Measurements from ENCODE around the gene LBH. TPM values are rescaled to one million over a fixed set of nuclear protein-coding genes. Genes with fewer than 3 reads are reported as not detected.

The LBH gene
- total and polyA plus RNA-seq, 2 donors (not counting 3 experiments of a cell fraction or from before 2014, with no cell fraction given), result 5.3 to 5.5 TPM

GRCh38 chr2:30250421-30250820, 19.1 kb downstream of the LBH start:
- Histone ChIP-seq H3K27ac (ENCODE audit: insufficient read depth, low read depth, low read length) (no peak overlapping the region), H3K36me3 (ENCODE audit: control insufficient read depth in 2 of 2, extremely low read depth in 1 of 2, insufficient read depth in 2 of 2, low read length in 2 of 2) (no peaks in the 10 kb centered on the region), H3K9ac (replicated peaks; ENCODE audit: extremely low read depth, insufficient read depth, low read length) (no peak overlapping the region), H3K79me2 (ENCODE audit: control insufficient read depth, insufficient read depth, low read length) (no peaks in the 10 kb centered on the region), H3K4me3 (replicated peaks in 1 of 3; ENCODE audit: insufficient read depth in 1 of 3, low read depth in 1 of 3, low read length in 3 of 3) (no peak overlapping the region), H4K20me1 (replicated peaks; ENCODE audit: control insufficient read depth, extremely low read depth, insufficient read depth, low read length) (no peaks in the 10 kb centered on the region), H3K9me3 (replicated peaks; ENCODE audit: control insufficient read depth, insufficient read depth, low read length) (no peaks in the 10 kb centered on the region), H2AFZ (ENCODE audit: low read depth, low read length) (no peak overlapping the region), H3K27me3 (ENCODE audit: control insufficient read depth in 2 of 2, insufficient read depth in 2 of 2, low read length in 2 of 2) (no peaks in the 10 kb centered on the region), H3K9me1 (replicated peaks; ENCODE audit: control insufficient read depth, extremely low read depth, insufficient read depth, low read length) (no peaks in the 10 kb centered on the region), H3K4me1 (ENCODE audit: control insufficient read depth, extremely low read depth, insufficient read depth, low read length) (peaks cover 14% of the 10 kb centered on the region), H3K4me2 (ENCODE audit: insufficient read depth, low read length) (no peak overlapping the region)
- no peak for TF ChIP-seq CTCF (IDR thresholded peaks at IDR 0.05; ENCODE audit: extremely low read depth in 1 of 2, insufficient read depth in 1 of 2, low read depth in 1 of 2, low read length in 2 of 2)
- TF ChIP-seq POLR2AphosphoS5 (IDR thresholded peaks at IDR 0.05; ENCODE audit: insufficient read depth, low read depth, low read length), result no peak
- BruUV-seq (replicated peaks), result no TSS peak
- CTCF ChIA-PET, result interaction anchor here (1.8 kb wide), 1 partner anchor 461 kb away, joined by 5 read pairs; no protein-coding TSS in a partner anchor
- FAIRE-seq, result no peak
- no peak for DNase-seq (ENCODE audit: low read depth, low spot score)
- intact Hi-C loops (cut with micrococcal nuclease), result no loop called here
- POLR2A ChIA-PET, result no interaction called here
- dilution Hi-C loops (cut with MboI; ENCODE audit: extremely low pct_ligation_motif_present, low sequenced_read_pairs), result no loop called here

GRCh38 chr2:30252723-30253701, 21.7 kb downstream of the LBH start:
- no TSS peak for BruUV-seq (replicated peaks)
- Histone ChIP-seq H3K4me3 (replicated peaks in 1 of 3; ENCODE audit: insufficient read depth in 1 of 3, low read depth in 1 of 3, low read length in 3 of 3) (no peak overlapping the region), H3K79me2 (ENCODE audit: control insufficient read depth, insufficient read depth, low read length) (no peaks in the 10 kb centered on the region), H3K27ac (ENCODE audit: insufficient read depth, low read depth, low read length) (peak overlapping the region; percentile 38), H3K9ac (replicated peaks; ENCODE audit: extremely low read depth, insufficient read depth, low read length) (peak overlapping the region; percentile 12), H3K36me3 (ENCODE audit: control insufficient read depth in 2 of 2, extremely low read depth in 1 of 2, insufficient read depth in 2 of 2, low read length in 2 of 2) (no peaks in the 10 kb centered on the region), H3K27me3 (ENCODE audit: control insufficient read depth in 2 of 2, insufficient read depth in 2 of 2, low read length in 2 of 2) (no peaks in the 10 kb centered on the region), H3K9me1 (replicated peaks; ENCODE audit: control insufficient read depth, extremely low read depth, insufficient read depth, low read length) (no peaks in the 10 kb centered on the region), H2AFZ (ENCODE audit: low read depth, low read length) (peak overlapping the region; percentile 17), H3K9me3 (replicated peaks; ENCODE audit: control insufficient read depth, insufficient read depth, low read length) (no peaks in the 10 kb centered on the region), H3K4me2 (ENCODE audit: insufficient read depth, low read length) (peak overlapping the region; percentile 2), H4K20me1 (replicated peaks; ENCODE audit: control insufficient read depth, extremely low read depth, insufficient read depth, low read length) (no peaks in the 10 kb centered on the region), H3K4me1 (ENCODE audit: control insufficient read depth, extremely low read depth, insufficient read depth, low read length) (peaks cover 14% of the 10 kb centered on the region)
- FAIRE-seq (peak; percentile 94), DNase-seq (ENCODE audit: low read depth, low spot score) (peak; percentile 93)
- TF ChIP-seq FOS (IDR thresholded peaks at IDR 0.05; ENCODE audit: borderline replicate concordance, insufficient read depth, low read length) (peak; percentile 35), CTCF (IDR thresholded peaks at IDR 0.05; ENCODE audit: extremely low read depth in 1 of 2, insufficient read depth in 1 of 2, low read depth in 1 of 2, low read length in 2 of 2) (no peak), GATA2 (IDR thresholded peaks at IDR 0.05; ENCODE audit: insufficient read depth, insufficient read length, low read depth, low read length) (peak; percentile 78), JUN (IDR thresholded peaks at IDR 0.05; ENCODE audit: borderline replicate concordance, insufficient read depth, insufficient read length, low read depth) (peak; percentile 65), EZH2 (IDR thresholded peaks at IDR 0.05; ENCODE audit: borderline replicate concordance, low read depth, low read length, severe bottlenecking) (no peak), POLR2A (IDR thresholded peaks at IDR 0.05; ENCODE audit: low read depth, low read length) (no peak), POLR2AphosphoS5 (IDR thresholded peaks at IDR 0.05; ENCODE audit: insufficient read depth, low read depth, low read length) (peak; percentile 30), MYC (IDR thresholded peaks at IDR 0.05; ENCODE audit: low read depth, low read length) (no peak)
- TF ChIP-seq, protein P1, sequence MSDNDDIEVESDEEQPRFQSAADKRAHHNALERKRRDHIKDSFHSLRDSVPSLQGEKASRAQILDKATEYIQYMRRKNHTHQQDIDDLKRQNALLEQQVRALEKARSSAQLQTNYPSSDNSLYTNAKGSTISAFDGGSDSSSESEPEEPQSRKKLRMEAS (IDR thresholded peaks at IDR 0.05; ENCODE audit: insufficient read depth, insufficient read length), result no peak
- POLR2A ChIA-PET, result no interaction called here
- dilution Hi-C loops (cut with MboI; ENCODE audit: extremely low pct_ligation_motif_present, low sequenced_read_pairs), result no loop called here
- intact Hi-C loops (cut with micrococcal nuclease), result no loop called here
- CTCF ChIA-PET, result interaction anchor here (1.2 to 2.2 kb wide), 4 partner anchors 13 to 459 kb away, joined by 5 to 9 read pairs (median 6); no protein-coding TSS in a partner anchor

Measured in endothelial cell of umbilical vein (primary cell).